T-helper 2 cell treated with Interferon-gamma antibody and Interleukin-4, amounts not matched to agents 100 ng/mL and 5 ng/mL, for 36 hours (primary cell): ENCODE results near the gene SLFN5. TPM values are rescaled to one million over a fixed set of nuclear protein-coding genes. Genes with fewer than 3 reads are reported as not detected.

Experiments used
- total RNA-seq: library from RNA; stranded (reverse); gene quantifications from 2 replicates; pipeline ENCODE4 v1.2.3, GENCODE V29; 2022

The SLFN5 gene
- total RNA-seq, 1 donor from 2014 or later, result 103 TPM

Other genes starting within 250 kb of the SLFN5 start
- 30.7 and 39.6 TPM in 2 replicates for gene RFFL, start 179.4 kb upstream of the SLFN5 start, total RNA-seq
- gene RAD51D, start 123.2 kb upstream of the SLFN5 start, total RNA-seq, result 31.4 and 37.6 TPM in 2 replicates
- not detected in 2 replicates for gene FNDC8, start 121.5 kb upstream of the SLFN5 start, total RNA-seq
- gene NLE1, start 100.8 kb upstream of the SLFN5 start, total RNA-seq, result 22.9 and 23.8 TPM in 2 replicates
- 0.07 and 0.18 TPM in 2 replicates for gene UNC45B, start 95.3 kb upstream of the SLFN5 start, total RNA-seq
- not detected in 2 replicates for gene SLC35G3, start 48.7 kb upstream of the SLFN5 start, total RNA-seq
- gene SLFN11, start 130.5 kb downstream of the SLFN5 start, total RNA-seq, result 86.6 and 88.2 TPM in 2 replicates
- gene SLFN12, start 189.4 kb downstream of the SLFN5 start, total RNA-seq, result 12.5 and 14.2 TPM in 2 replicates
- 60.7 and 65.5 TPM in 2 replicates for gene SLFN13, start 205.7 kb downstream of the SLFN5 start, total RNA-seq